Calu3 (cell line): ENCODE data around the gene AMFR. TPM values are rescaled to one million over a fixed set of nuclear protein-coding genes. Genes with fewer than 3 reads are reported as not detected.

Experiments used
- BruUV-seq: library from RNA; stranded (reverse); fragments of 400-500 nt; replicated peaks from 2 replicates; lab custom pipeline; 2021; lab: Mats Ljungman, UMichigan
- CTCF ChIA-PET: fragments of 300-600 bp; sonication (Branson Sonifier 250); formaldehyde crosslinking; loops from one replicate; lab custom pipeline; 2022; ENCODE audit warnings: antibody characterized with exemption; lab: Charles Lee
- DNase-seq: peaks from one replicate; pipeline ENCODE4 v3.0.0; 2022
- H3K27ac Mint-ChIP-seq: one replicate; pipeline ENCODE4 v1.8.0; 2022; ENCODE audit warnings: mixed read lengths; ENCODE audit not compliant: unreplicated experiment
- H3K27me3 Mint-ChIP-seq: one replicate; pipeline ENCODE4 v1.8.0; 2022; ENCODE audit warnings: mixed read lengths; ENCODE audit not compliant: unreplicated experiment
- H3K36me3 Mint-ChIP-seq: one replicate; pipeline ENCODE4 v1.8.0; 2022; ENCODE audit warnings: mild to moderate bottlenecking, moderate library complexity, mixed read lengths; ENCODE audit not compliant: insufficient read depth, unreplicated experiment
- H3K4me1 Mint-ChIP-seq: one replicate; pipeline ENCODE4 v1.8.0; 2022; ENCODE audit warnings: mild to moderate bottlenecking, low read depth, mixed read lengths; ENCODE audit not compliant: unreplicated experiment
- H3K4me3 Mint-ChIP-seq: one replicate; pipeline ENCODE4 v1.8.0; 2022; ENCODE audit warnings: mild to moderate bottlenecking, low read depth, moderate library complexity, mixed read lengths; ENCODE audit not compliant: unreplicated experiment
- H3K9me3 Mint-ChIP-seq: one replicate; pipeline ENCODE4 v1.8.0; 2022; ENCODE audit warnings: low read depth, mixed read lengths; ENCODE audit not compliant: unreplicated experiment
- intact Hi-C: fragments of 100-400 bp; cut with micrococcal nuclease; formaldehyde crosslinking; loops from one replicate; pipeline ENCODE4 v1.10.0; 2022; ENCODE audit not compliant: unreplicated experiment
- total RNA-seq: library from RNA; stranded (reverse); gene quantifications from 2 replicates; pipeline ENCODE4 v1.2.3, GENCODE V29; 2022
- TF ChIP-seq, protein P1 (sequence below): fragments of 200-600 bp; IDR thresholded peaks from one replicate; pipeline ENCODE4 v1.8.0; 2022; ENCODE audit warnings: antibody characterized with exemption; ENCODE audit not compliant: unreplicated experiment

Gene AMFR
- total RNA-seq, 1 experiment from 2014 or later, result 116 TPM

DNA sequence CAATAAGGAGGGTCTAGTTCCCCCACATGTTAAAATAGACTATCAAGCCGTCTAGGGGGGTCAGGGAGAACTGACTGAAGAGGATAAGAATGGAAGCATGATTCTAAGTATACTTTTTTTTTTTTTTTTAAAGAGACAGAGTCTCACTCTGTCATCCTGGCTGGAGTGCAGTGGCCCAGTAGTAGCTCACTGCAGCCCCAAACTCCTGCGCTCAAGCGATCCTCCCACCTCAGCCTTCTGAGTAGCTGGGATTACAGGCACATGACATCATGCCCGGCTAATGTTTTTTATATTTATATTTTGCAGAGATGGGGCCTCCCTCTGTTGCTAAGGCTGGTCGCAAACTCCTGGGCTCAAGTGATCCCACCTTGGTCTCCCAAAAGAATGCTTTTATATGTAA is 14.2 kb downstream of the AMFR start:
- H3K9me3 Mint-ChIP-seq, result no peaks in the 10 kb centered on the region

GRCh38 chr16:56409195-56409594 is 16.1 kb downstream of the AMFR start:
- Mint-ChIP-seq H3K4me1 (peaks cover 18% of the 10 kb centered on the region), H3K27ac (peak overlapping the region; percentile 96), H3K4me3 (peak overlapping the region; percentile 65), H3K9me3 (no peaks in the 10 kb centered on the region), H3K27me3 (no peaks in the 10 kb centered on the region), H3K36me3 (peaks cover 47% of the 10 kb centered on the region)
- CTCF ChIA-PET, result interaction anchor here (0.5 to 1.8 kb wide), 7 partner anchors 11 to 293 kb away, joined by 4 to 10 read pairs (median 6); partner anchors contain the start of genes NUDT21 and OGFOD1
- intact Hi-C loops, result loop anchor here (5.0 kb wide), 1 partner anchor 38 kb away; no protein-coding TSS in a partner anchor
- BruUV-seq, result no TSS peak
- TF ChIP-seq, protein P1, sequence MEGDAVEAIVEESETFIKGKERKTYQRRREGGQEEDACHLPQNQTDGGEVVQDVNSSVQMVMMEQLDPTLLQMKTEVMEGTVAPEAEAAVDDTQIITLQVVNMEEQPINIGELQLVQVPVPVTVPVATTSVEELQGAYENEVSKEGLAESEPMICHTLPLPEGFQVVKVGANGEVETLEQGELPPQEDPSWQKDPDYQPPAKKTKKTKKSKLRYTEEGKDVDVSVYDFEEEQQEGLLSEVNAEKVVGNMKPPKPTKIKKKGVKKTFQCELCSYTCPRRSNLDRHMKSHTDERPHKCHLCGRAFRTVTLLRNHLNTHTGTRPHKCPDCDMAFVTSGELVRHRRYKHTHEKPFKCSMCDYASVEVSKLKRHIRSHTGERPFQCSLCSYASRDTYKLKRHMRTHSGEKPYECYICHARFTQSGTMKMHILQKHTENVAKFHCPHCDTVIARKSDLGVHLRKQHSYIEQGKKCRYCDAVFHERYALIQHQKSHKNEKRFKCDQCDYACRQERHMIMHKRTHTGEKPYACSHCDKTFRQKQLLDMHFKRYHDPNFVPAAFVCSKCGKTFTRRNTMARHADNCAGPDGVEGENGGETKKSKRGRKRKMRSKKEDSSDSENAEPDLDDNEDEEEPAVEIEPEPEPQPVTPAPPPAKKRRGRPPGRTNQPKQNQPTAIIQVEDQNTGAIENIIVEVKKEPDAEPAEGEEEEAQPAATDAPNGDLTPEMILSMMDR, result no peak
- DNase-seq, result peak; percentile 66

More for the DNA sequence above, 14.2 kb downstream of the AMFR start:
- BruUV-seq, result no TSS peak
- CTCF ChIA-PET, result no interaction called here
- Mint-ChIP-seq H3K27ac (no peak overlapping the region), H3K4me3 (no peak overlapping the region), H3K36me3 (peaks cover 30% of the 10 kb centered on the region), H3K27me3 (no peaks in the 10 kb centered on the region), H3K4me1 (peaks cover 18% of the 10 kb centered on the region)
- no peak for DNase-seq
- TF ChIP-seq, protein P1, result no peak
- intact Hi-C loops, result no loop called here

DNA sequence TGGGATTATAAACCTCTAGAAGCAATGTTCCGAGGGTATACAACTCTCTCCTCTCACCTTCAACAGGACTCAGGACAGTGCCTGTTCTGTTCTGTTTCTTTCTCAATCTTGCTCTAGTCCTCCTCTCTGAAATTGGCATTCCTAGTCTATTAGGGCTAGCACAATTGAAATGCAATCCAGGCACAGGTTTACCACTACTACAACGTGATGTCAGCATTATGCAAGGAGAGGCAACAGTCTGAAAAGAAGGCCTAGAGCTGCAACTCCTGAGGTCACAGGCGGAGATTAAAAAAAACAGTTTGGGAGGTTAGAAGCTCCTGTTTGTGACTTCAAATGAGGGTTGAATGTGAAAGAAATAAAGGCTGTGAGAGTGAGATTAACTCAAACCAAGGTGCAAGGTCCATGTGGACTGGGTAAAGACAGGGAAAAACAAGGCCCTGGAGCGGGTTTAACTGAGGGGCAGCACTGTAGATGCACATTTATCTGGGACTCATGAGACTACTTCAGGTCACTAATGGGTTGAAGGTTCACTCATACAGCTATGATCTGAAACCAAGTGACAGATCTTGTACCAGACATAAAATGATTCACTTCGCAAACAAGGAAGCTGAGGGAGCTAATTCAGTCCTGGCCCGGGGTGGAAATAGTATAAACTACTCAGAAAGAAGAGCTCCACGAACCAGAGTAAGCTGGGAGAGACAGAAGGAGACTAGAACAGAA is 16.8 kb downstream of the AMFR start:
- H3K27me3 Mint-ChIP-seq, result no peaks in the 10 kb centered on the region
- no peaks in the 10 kb centered on the region for H3K9me3 Mint-ChIP-seq
- CTCF ChIA-PET, result interaction anchor here (0.5 to 1.8 kb wide), 6 partner anchors 12 to 293 kb away, joined by 4 to 10 read pairs (median 8); partner anchors contain the start of genes NUDT21 and OGFOD1
- TF ChIP-seq, protein P1, result no peak
- peaks cover 48% of the 10 kb centered on the region for H3K36me3 Mint-ChIP-seq
- H3K4me3 Mint-ChIP-seq, result peak overlapping the region; percentile 65
- H3K27ac Mint-ChIP-seq, result peak overlapping the region; percentile 96
- intact Hi-C loops, result loop anchor here (5.0 kb wide), 1 partner anchor 39 kb away; no protein-coding TSS in a partner anchor
- peaks cover 18% of the 10 kb centered on the region for H3K4me1 Mint-ChIP-seq
- no TSS peak for BruUV-seq
- peak; percentile 47 for DNase-seq

DNA sequence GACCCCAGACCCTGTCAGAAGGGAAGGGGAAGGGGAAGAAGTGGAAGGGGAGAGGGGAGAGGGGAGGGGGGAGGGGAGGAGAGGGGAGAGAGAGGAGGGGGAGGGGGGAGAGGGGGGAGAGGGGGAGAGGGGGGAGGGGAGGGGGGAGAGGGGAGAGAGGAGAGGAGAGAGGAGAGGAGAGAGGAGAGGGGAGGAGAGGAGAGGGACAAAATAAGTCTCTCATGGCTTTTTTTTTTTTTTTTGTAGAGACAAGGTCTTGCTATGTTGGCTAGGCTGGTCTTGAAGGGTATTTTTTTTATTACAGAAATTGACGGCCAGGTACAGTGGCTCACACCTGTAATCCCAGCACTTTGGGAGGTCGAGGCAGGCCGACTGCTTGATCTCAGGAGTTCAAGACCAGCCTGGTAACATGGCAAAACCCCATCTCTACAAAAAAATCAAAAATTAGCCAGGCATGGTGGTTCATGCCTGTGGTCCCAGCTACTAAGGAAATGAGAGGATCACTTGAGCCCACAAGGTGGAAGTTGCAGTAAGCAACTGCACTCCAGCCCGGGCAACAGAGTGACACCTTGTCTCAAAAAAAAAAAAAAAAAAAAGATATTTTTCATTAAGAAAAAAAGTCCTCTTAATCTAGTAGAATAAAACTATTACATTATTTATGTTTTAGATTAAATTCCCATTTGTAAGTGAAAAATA is 19.2 kb downstream of the AMFR start:
- intact Hi-C loops, result loop anchor here (5.0 kb wide), 1 partner anchor 41 kb away; no protein-coding TSS in a partner anchor
- peaks cover 38% of the 10 kb centered on the region for H3K36me3 Mint-ChIP-seq
- TF ChIP-seq, protein P1, result no peak
- peaks cover 18% of the 10 kb centered on the region for H3K4me1 Mint-ChIP-seq
- H3K4me3 Mint-ChIP-seq, result no peak overlapping the region
- H3K27me3 Mint-ChIP-seq, result no peaks in the 10 kb centered on the region
- no peak for DNase-seq
- CTCF ChIA-PET, result interaction anchor here (0.7 kb wide), 1 partner anchor 1084 kb away, joined by 3 read pairs; no protein-coding TSS in a partner anchor
- no peaks in the 10 kb centered on the region for H3K9me3 Mint-ChIP-seq
- no TSS peak for BruUV-seq
- peak overlapping the region; percentile 63 for H3K27ac Mint-ChIP-seq
